Measurements from ENCODE around the gene CENPS.
A peak's percentile ranks its signal among the peaks of the same experiment; 100 is the strongest.

Gene CENPS

DNA sequence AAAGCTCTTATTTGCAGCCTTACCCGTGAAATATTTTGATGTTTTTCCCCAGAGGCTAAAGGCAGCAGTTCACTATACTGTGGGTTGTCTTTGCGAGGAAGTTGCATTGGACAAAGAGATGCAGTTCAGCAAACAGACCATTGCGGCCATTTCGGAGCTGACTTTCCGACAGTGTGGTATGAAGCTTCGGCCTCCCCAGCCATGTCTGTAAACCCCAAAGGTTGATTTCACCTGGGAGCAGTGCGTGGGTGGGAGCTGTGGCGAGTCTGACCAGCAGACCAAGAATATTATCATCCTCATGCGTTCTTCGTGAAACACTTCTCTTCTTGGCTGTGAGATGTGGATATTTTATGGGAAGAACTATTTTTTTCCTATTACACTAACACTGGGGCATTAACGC is 3.6 kb downstream of the CENPS start:
- Histone ChIP-seq H3K4me1 (ENCODE audit: control insufficient read depth, insufficient read depth, low read length) (peaks cover 13% of the 10 kb centered on the region), H3K9ac (ENCODE audit: low read length in 2 of 2) (no peak overlapping the region), H3K27ac (ENCODE audit: low read length) (no peak overlapping the region), H3K27me3 (ENCODE audit: control insufficient read depth in 1 of 2, insufficient read depth in 2 of 2, low read length in 2 of 2) (no peaks in the 10 kb centered on the region), H3K36me3 (ENCODE audit: control insufficient read depth in 2 of 2, insufficient read depth in 2 of 2, low read length in 2 of 2) (no peaks in the 10 kb centered on the region), H3K4me3 (ENCODE audit: low read length in 2 of 2) (no peak overlapping the region), H3K9me3 (ENCODE audit: control insufficient read depth in 2 of 2, low read length in 2 of 2) (no peaks in the 10 kb centered on the region)

DNA sequence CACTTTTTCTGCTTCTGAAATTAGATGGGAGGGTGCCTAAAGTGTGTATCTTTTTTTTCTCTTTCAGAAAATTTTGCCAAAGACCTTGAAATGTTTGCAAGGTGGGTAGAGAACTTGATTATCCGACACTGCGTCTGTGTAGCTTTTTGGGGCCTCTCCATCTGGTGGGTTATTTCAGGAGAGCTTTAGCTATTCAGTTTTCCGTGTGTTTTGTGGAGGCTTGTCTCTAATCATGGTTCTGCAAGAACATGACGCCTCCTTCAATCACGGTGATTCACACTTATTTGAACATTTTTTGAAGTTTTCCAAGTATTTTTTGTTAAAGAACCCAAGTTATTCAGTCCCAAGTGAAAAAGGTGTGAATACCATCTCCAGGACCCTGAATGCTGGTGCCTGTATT is 4.4 kb downstream of the CENPS start:
- Histone ChIP-seq H3K9me3 (ENCODE audit: control insufficient read depth in 2 of 2, low read length in 2 of 2) (no peaks in the 10 kb centered on the region), H3K4me1 (ENCODE audit: control insufficient read depth, insufficient read depth, low read length) (peaks cover 13% of the 10 kb centered on the region), H3K27ac (ENCODE audit: low read length) (no peak overlapping the region), H3K4me3 (ENCODE audit: low read length in 2 of 2) (no peak overlapping the region), H3K9ac (ENCODE audit: low read length in 2 of 2) (no peak overlapping the region), H3K36me3 (ENCODE audit: control insufficient read depth in 2 of 2, insufficient read depth in 2 of 2, low read length in 2 of 2) (no peaks in the 10 kb centered on the region), H3K27me3 (ENCODE audit: control insufficient read depth in 1 of 2, insufficient read depth in 2 of 2, low read length in 2 of 2) (no peaks in the 10 kb centered on the region)

DNA sequence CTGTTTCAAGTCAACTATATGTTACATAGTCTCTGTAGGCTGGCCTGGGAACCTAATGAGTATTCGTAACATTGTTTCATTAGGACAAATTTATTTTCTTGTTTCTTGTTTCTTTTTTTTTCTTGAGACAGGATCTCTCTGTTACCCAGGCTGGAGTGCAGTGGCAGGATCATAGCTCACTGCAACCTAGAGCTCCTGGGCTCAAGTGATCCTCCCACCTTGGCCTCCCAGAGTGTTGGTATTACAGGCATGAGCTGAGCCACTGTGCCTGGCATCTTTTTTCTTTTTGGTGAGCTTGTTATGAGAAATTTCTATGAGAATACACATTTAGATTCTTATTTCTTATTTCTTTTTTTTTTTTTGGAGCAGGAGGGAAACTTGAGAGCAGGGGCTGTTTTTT is 6.8 kb downstream of the CENPS start:
- Histone ChIP-seq H3K9me3 (ENCODE audit: control insufficient read depth in 2 of 2, low read length in 2 of 2) (no peaks in the 10 kb centered on the region), H3K4me3 (ENCODE audit: low read length in 2 of 2) (no peak overlapping the region), H3K27me3 (ENCODE audit: control insufficient read depth in 1 of 2, insufficient read depth in 2 of 2, low read length in 2 of 2) (no peaks in the 10 kb centered on the region), H3K36me3 (ENCODE audit: control insufficient read depth in 2 of 2, insufficient read depth in 2 of 2, low read length in 2 of 2) (no peaks in the 10 kb centered on the region), H3K9ac (ENCODE audit: low read length in 2 of 2) (no peak overlapping the region), H3K27ac (ENCODE audit: low read length) (no peak overlapping the region), H3K4me1 (ENCODE audit: control insufficient read depth, insufficient read depth, low read length) (no peaks in the 10 kb centered on the region)

DNA sequence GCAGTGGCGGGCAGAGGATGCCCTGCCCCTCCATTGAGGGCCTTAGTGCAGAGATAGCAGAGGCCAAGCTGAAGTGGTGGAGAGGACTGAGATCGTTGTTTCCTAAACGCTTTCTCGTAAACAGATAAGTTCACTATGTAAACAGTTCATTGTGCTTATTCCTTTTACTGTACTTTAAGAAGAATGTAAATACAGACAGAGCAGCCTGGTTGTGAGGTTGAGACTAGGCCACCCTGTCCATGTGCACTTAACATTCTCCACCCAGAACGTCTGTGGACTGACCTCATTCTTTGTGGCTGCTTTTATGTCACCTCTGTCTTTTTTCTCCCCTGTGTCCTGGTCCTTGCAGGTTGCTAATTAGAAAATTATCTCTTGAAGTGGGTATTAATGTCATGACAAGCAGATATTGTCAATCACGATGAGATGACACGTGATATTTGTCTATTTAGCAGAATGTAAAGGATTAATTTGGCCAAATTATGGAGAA is 8.5 kb downstream of the CENPS start:
- Histone ChIP-seq H3K9me3 (ENCODE audit: control insufficient read depth in 2 of 2, low read length in 2 of 2) (no peaks in the 10 kb centered on the region), H3K4me3 (ENCODE audit: low read length in 2 of 2) (no peak overlapping the region), H3K27ac (ENCODE audit: low read length) (no peak overlapping the region), H3K36me3 (ENCODE audit: control insufficient read depth in 2 of 2, insufficient read depth in 2 of 2, low read length in 2 of 2) (no peaks in the 10 kb centered on the region), H3K27me3 (ENCODE audit: control insufficient read depth in 1 of 2, insufficient read depth in 2 of 2, low read length in 2 of 2) (no peaks in the 10 kb centered on the region), H3K9ac (ENCODE audit: low read length in 2 of 2) (no peak overlapping the region), H3K4me1 (ENCODE audit: control insufficient read depth, insufficient read depth, low read length) (no peaks in the 10 kb centered on the region)

DNA sequence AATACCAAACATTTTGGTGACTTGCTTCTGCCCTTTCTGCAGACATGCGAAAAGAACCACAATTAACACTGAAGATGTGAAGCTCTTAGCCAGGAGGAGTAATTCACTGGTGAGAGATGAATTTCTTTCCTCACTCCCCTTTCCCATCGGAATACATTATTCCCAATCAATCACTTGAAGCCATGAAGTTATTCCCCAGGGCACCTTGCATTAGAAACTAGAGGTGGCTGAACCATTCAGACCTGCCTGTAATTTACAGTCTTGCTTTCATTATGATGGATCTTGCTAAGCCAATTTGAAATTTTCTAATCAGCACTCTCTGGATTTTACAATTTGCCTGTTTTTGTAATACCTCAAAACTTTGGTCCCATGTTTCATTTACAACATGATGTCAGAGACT is 10.1 kb downstream of the CENPS start:
- Histone ChIP-seq H3K27ac (ENCODE audit: low read length) (no peak overlapping the region), H3K36me3 (ENCODE audit: control insufficient read depth in 2 of 2, insufficient read depth in 2 of 2, low read length in 2 of 2) (peaks cover 2 to 6% of the 10 kb centered on the region in 2 donors), H3K9ac (ENCODE audit: low read length in 2 of 2) (no peak overlapping the region), H3K4me3 (ENCODE audit: low read length in 2 of 2) (no peak overlapping the region), H3K9me3 (ENCODE audit: control insufficient read depth in 2 of 2, low read length in 2 of 2) (no peaks in the 10 kb centered on the region), H3K27me3 (ENCODE audit: control insufficient read depth in 1 of 2, insufficient read depth in 2 of 2, low read length in 2 of 2) (no peaks in the 10 kb centered on the region), H3K4me1 (ENCODE audit: control insufficient read depth, insufficient read depth, low read length) (no peaks in the 10 kb centered on the region)

DNA sequence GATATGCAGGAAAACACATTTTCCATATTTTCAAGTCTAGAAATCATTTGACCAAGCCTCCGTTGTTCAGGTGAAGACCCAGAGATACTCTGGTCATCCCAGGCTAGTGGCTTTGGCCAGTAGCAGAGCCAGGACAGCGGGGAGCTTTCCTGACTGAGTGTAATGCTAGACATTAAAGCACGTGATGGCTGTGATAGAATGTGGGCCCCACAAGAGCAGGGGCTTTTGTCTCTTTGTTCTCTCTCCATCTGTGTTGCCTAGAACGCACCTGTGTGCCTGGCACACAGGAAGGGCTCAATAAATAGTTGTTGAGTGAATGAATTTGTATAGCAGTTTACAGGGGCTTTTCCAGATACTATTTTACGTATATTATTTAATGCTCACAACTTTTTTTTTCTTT is 10.6 kb downstream of the CENPS start:
- no peak overlapping the region for H3K4me3 ChIP-seq (ENCODE audit: low read length in 2 of 2)
- no peak overlapping the region for H3K27ac ChIP-seq (ENCODE audit: low read length)
- no peak overlapping the region for H3K9ac ChIP-seq (ENCODE audit: low read length in 2 of 2)
- H3K27me3 ChIP-seq (ENCODE audit: control insufficient read depth in 1 of 2, insufficient read depth in 2 of 2, low read length in 2 of 2), result no peaks in the 10 kb centered on the region
- H3K4me1 ChIP-seq (ENCODE audit: control insufficient read depth, insufficient read depth, low read length), result no peaks in the 10 kb centered on the region
- peaks cover 2 to 6% of the 10 kb centered on the region in 2 donors for H3K36me3 ChIP-seq (ENCODE audit: control insufficient read depth in 2 of 2, insufficient read depth in 2 of 2, low read length in 2 of 2)
- H3K9me3 ChIP-seq (ENCODE audit: control insufficient read depth in 2 of 2, low read length in 2 of 2), result no peaks in the 10 kb centered on the region

DNA sequence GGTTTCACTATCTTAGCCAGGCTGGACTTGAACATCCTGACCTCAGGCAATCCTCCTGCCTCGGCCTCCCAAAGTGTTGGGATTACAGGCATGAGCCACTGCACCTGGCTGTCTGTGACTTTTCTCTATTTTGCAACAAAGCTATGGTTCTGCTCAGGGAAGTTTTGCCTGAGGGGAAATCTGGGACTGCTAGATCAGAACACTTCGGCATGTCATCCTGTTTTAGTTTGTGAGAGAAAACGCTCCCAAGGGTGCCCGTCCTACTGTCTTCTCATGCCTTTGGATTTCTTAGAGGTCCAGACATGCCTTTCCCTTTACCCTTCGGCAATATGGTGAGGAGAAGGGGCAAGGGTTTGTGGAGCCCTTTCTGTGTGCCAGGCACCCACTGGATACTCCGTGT is 14.0 kb downstream of the CENPS start:
- Histone ChIP-seq H3K4me1 (ENCODE audit: control insufficient read depth, insufficient read depth, low read length) (no peaks in the 10 kb centered on the region), H3K27ac (ENCODE audit: low read length) (no peak overlapping the region), H3K4me3 (ENCODE audit: low read length in 2 of 2) (no peak overlapping the region), H3K36me3 (ENCODE audit: control insufficient read depth in 2 of 2, insufficient read depth in 2 of 2, low read length in 2 of 2) (peaks cover 2 to 6% of the 10 kb centered on the region in 2 donors), H3K9ac (ENCODE audit: low read length in 2 of 2) (no peak overlapping the region), H3K27me3 (ENCODE audit: control insufficient read depth in 1 of 2, insufficient read depth in 2 of 2, low read length in 2 of 2) (no peaks in the 10 kb centered on the region), H3K9me3 (ENCODE audit: control insufficient read depth in 2 of 2, low read length in 2 of 2) (no peaks in the 10 kb centered on the region)

DNA sequence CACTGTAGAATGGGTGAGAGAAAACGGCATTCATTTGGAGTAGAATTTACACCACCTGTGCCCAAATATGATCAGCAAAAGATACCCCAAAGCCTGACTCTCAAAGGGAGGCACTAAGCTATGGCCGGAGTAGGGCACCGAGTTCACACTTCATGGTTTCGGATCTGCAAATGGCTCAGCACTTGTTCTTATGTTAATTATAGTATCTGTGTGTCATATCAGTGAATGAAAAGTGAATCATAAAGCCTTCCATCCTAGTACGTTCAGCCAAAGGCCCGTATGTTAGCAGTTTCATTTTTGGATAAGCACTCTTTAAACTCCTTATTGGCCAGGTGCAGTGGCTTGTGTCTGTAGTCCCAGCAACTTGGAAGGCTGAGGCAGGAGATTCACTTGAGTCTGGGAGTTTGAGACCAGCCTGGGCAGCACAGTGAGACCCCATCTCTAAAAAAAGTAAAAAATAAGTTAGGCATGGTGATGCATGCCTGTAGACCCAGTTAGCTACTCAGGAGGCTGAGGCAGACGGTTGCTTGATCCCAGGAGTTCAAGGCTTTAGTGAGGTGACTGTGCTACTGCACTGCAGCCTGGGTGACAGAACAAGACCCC is 14.7 kb downstream of the CENPS start:
- Histone ChIP-seq H3K4me1 (ENCODE audit: control insufficient read depth, insufficient read depth, low read length) (no peaks in the 10 kb centered on the region), H3K36me3 (ENCODE audit: control insufficient read depth in 2 of 2, insufficient read depth in 2 of 2, low read length in 2 of 2) (peaks cover 2 to 6% of the 10 kb centered on the region in 2 donors), H3K27me3 (ENCODE audit: control insufficient read depth in 1 of 2, insufficient read depth in 2 of 2, low read length in 2 of 2) (no peaks in the 10 kb centered on the region), H3K9me3 (ENCODE audit: control insufficient read depth in 2 of 2, low read length in 2 of 2) (no peaks in the 10 kb centered on the region), H3K9ac (ENCODE audit: low read length in 2 of 2) (no peak overlapping the region), H3K27ac (ENCODE audit: low read length) (no peak overlapping the region), H3K4me3 (ENCODE audit: low read length in 2 of 2) (no peak overlapping the region)

DNA sequence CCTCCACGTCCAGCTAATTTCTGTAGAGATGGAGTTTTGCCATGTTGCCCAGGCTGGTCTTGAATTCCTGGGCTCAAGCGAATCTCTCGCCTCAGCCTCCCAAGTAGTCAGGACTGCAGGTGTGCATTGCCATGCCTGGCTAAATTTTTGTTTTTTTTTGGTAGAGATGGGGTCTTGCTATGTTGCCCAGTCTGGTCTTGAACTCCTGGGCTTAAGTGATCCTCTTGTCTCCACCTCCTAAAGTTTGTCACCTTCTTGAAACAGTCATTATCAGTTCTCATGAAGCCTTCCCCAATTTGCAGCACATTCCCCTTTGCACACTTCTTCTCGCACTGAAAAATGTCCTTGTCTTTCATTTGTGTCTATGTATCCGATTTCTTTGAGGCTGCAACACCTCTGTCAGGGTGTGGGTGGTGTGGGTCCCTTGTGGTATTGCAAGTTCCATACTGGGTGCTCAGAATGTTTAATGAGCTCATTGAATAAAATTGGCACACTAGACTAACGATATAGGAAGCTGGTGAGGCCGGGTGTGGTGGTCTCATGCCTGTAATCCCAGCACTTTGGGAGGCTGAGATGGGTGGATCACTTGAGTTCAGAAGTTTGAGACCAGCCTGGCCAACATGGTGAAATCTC is 16.7 kb downstream of the CENPS start:
- peaks cover 6% of the 10 kb centered on the region for H3K4me1 ChIP-seq (ENCODE audit: control insufficient read depth, insufficient read depth, low read length)
- H3K9ac ChIP-seq (ENCODE audit: low read length in 2 of 2), result no peak overlapping the region
- H3K36me3 ChIP-seq (ENCODE audit: control insufficient read depth in 2 of 2, insufficient read depth in 2 of 2, low read length in 2 of 2), result peaks cover 2 to 6% of the 10 kb centered on the region in 2 donors
- no peak overlapping the region for H3K27ac ChIP-seq (ENCODE audit: low read length)
- H3K4me3 ChIP-seq (ENCODE audit: low read length in 2 of 2), result no peak overlapping the region
- H3K27me3 ChIP-seq (ENCODE audit: control insufficient read depth in 1 of 2, insufficient read depth in 2 of 2, low read length in 2 of 2), result no peaks in the 10 kb centered on the region
- no peaks in the 10 kb centered on the region for H3K9me3 ChIP-seq (ENCODE audit: control insufficient read depth in 2 of 2, low read length in 2 of 2)

DNA sequence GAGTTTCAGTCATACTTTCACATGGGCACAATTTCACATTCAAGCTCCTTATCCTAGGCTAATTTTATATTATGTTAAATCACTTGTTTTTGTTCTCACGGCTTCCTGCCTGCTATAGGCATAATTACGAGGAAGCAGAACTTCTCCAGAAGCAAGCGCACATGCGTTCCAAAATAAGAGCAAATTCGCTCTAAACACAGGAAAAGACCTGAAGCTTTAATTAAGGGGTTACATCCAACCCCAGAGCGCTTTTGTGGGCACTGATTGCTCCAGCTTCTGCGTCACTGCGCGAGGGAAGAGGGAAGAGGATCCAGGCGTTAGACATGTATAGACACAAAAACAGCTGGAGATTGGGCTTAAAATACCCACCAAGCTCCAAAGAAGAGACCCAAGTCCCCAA is 19.5 kb downstream of the CENPS start, which contains the start of gene CORT:
TSS of gene CORT (plus strand) at position 281 of the 400 bp plus-strand sequence. CDS start 193 bp downstream, outside the sequence.
- peaks cover 6% of the 10 kb centered on the region for H3K4me1 ChIP-seq (ENCODE audit: control insufficient read depth, insufficient read depth, low read length)
- peak within 1 kb of the TSS in 1 of 2 donors; percentile 35 for H3K4me3 ChIP-seq (ENCODE audit: low read length in 2 of 2)
- peaks cover 0 to 3% of the 10 kb centered on the region in 2 donors for H3K36me3 ChIP-seq (ENCODE audit: control insufficient read depth in 2 of 2, insufficient read depth in 2 of 2, low read length in 2 of 2)
- H3K27ac ChIP-seq (ENCODE audit: low read length), result no peak within 1 kb of the TSS
- H3K27me3 ChIP-seq (ENCODE audit: control insufficient read depth in 1 of 2, insufficient read depth in 2 of 2, low read length in 2 of 2), result no peaks in the 10 kb centered on the region
- no peak within 1 kb of the TSS for H3K9ac ChIP-seq (ENCODE audit: low read length in 2 of 2)
- no peaks in the 10 kb centered on the region for H3K9me3 ChIP-seq (ENCODE audit: control insufficient read depth in 2 of 2, low read length in 2 of 2)

DNA sequence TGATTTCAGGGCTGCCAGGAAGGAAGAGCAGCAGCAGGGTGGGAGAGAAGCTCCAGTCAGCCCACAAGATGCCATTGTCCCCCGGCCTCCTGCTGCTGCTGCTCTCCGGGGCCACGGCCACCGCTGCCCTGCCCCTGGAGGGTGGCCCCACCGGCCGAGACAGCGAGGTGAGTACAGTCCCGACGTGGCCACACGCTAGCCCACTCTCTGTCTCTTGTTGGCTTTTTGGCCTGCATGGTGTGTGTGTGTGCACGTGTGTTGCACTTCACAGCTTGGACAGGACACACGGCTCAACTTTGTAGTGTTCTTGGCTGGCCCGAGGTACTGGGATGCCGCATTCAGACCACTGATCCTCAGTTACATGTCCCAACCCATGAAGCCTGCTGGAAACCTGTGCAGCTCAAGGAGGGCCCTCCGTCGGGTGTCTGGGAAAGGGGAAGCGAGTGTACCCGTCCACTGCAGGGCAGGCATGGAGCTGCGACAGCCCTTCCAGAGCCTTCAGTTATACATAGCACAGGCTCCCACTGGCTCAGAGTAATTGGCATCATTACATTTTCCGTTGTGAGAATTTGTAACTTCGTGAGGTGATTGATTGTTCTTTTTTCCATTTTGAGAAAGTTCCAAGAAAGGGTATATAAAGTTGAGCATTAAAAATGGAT is 20.1 kb downstream of the CENPS start:
- H3K36me3 ChIP-seq (ENCODE audit: control insufficient read depth in 2 of 2, insufficient read depth in 2 of 2, low read length in 2 of 2), result no peaks in the 10 kb centered on the region
- no peaks in the 10 kb centered on the region for H3K9me3 ChIP-seq (ENCODE audit: control insufficient read depth in 2 of 2, low read length in 2 of 2)
- no peak overlapping the region for H3K9ac ChIP-seq (ENCODE audit: low read length in 2 of 2)
- peaks cover 6% of the 10 kb centered on the region for H3K4me1 ChIP-seq (ENCODE audit: control insufficient read depth, insufficient read depth, low read length)
- no peaks in the 10 kb centered on the region for H3K27me3 ChIP-seq (ENCODE audit: control insufficient read depth in 1 of 2, insufficient read depth in 2 of 2, low read length in 2 of 2)
- peak overlapping the region in 1 of 2 donors; percentile 35 for H3K4me3 ChIP-seq (ENCODE audit: low read length in 2 of 2)
- no peak overlapping the region for H3K27ac ChIP-seq (ENCODE audit: low read length)
